Prostate gland (tissue), 2 donors: ENCODE measurements around the gene SLC25A21. TPM values are rescaled to one million over a fixed set of nuclear protein-coding genes. Genes with fewer than 3 reads are reported as not detected.
"Not testable (repeated sequence)": the region's sequence is repeated elsewhere in the genome, so short reads cannot be mapped to it uniquely, and the experiment has no call there.

Experiments used
- DNase-seq: peaks from one replicate; pipeline ENCODE4 v3.0.0-alpha.2; 2019; ENCODE audit warnings: low spot score
- H3K27ac ChIP-seq, 2 donors: fragments of 200-600 bp; sonication (generic); 2 replicates each; pipeline ENCODE4 v1.5.1; 2017 to 2019
- H3K27me3 ChIP-seq: fragments of 200-600 bp; sonication (generic); replicated peaks from 2 replicates; pipeline ENCODE4 v1.5.1; 2019; ENCODE audit not compliant: insufficient read depth
- H3K36me3 ChIP-seq, 2 donors: fragments of 200-600 bp; sonication (generic); 1 replicate in 1 of 2; 2 replicates in 1 of 2; pipeline versions ENCODE4 v1.5.1 to v1.8.1; 2017 to 2019
- H3K4me1 ChIP-seq: fragments of 200-600 bp; sonication (generic); replicated peaks from 2 replicates; pipeline ENCODE4 v1.5.1; 2019
- H3K4me3 ChIP-seq, 2 donors: fragments of 200-600 bp; sonication (generic); 2 replicates each; pipeline ENCODE4 v1.5.1; 2017 to 2019
- H3K9me3 ChIP-seq: fragments of 200-600 bp; sonication (generic); 2 replicates; pipeline ENCODE4 v1.5.1; 2017
- POLR2A ChIP-seq: fragments of 450-650 bp; IDR thresholded peaks from one replicate; pipeline ENCODE4 v1.6.1; 2016; ENCODE audit warnings: antibody characterized with exemption, mild to moderate bottlenecking
- POLR2AphosphoS5 ChIP-seq: sonication (generic); formaldehyde crosslinking; IDR thresholded peaks from one replicate; pipeline ENCODE4 v1.6.1; 2017; ENCODE audit warnings: antibody characterized with exemption
- WGBS: methylation state at CpG from one replicate; pipeline ENCODE4 v1.1.5; 2018; 5-methylcytosine and 5-hydroxymethylcytosine counted together
- intact Hi-C: fragments of 100-400 bp; cut with DNase I; formaldehyde crosslinking; loops from one replicate; pipeline ENCODE4 v1.14.2; 2022
- total RNA-seq, 2 donors: library from RNA; depleted of rRNA; stranded (reverse); fragments of >200 nt; gene quantifications; one replicate each; pipeline ENCODE4 v1.1.0, GENCODE V29; 2016
- TF ChIP-seq, protein P1 (sequence below), 4 experiments: fragments of 200-600 bp in 2 of 4; fragments of 450-650 bp in 2 of 4; sonication (generic) in 2 of 4; IDR thresholded peaks; 1 replicate in 3 of 4; 2 replicates in 1 of 4; pipeline ENCODE4 v1.5.1; 2016 to 2019; ENCODE audit warnings: antibody characterized with exemption in 4 of 4, mild to moderate bottlenecking in 2 of 4, moderate library complexity in 2 of 4

The SLC25A21 gene
- total RNA-seq, 2 donors from 2014 or later, result 1.5 to 7.7 TPM

DNA sequence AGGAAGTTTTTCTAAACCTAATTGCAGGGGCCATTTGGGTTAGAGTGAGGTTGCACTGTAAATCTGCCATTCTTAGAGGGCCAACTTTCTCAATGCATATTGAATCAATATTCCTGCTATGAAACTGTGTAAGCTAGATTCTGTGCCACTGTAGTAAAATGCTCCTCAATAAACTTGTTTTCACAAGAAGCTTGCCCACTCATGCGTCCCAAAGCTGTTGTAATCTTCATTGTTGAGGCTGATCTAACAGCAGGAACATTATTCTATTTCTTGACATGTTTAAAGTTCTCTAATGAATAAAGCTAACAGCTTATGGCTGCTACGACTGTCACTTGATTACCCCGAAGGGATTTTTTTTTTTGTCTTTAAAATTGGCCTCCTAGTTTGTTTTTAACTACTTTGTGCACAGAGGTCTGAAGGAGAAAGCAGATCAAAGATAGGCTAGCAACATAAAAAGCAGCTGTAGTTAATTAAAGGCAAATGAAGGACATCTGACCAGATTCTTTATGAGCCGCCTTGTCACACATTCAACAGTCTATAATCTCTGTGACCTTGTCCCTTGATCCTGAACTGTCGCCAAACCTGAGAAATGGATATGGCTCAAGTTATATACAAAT lies 267.0 kb downstream of the SLC25A21 start:
- WGBS, result 29% methylated on average over 5 of the region's 5 CpGs
- no peak overlapping the region for H3K4me3 ChIP-seq
- no peak overlapping the region for H3K27ac ChIP-seq
- H3K4me1 ChIP-seq, result no peaks in the 10 kb centered on the region
- no peak for DNase-seq
- H3K36me3 ChIP-seq, result no peaks in the 10 kb centered on the region
- no peaks in the 10 kb centered on the region for H3K27me3 ChIP-seq
- H3K9me3 ChIP-seq, result no peaks in the 10 kb centered on the region
- intact Hi-C loops, result no loop called here
- TF ChIP-seq, protein P1, sequence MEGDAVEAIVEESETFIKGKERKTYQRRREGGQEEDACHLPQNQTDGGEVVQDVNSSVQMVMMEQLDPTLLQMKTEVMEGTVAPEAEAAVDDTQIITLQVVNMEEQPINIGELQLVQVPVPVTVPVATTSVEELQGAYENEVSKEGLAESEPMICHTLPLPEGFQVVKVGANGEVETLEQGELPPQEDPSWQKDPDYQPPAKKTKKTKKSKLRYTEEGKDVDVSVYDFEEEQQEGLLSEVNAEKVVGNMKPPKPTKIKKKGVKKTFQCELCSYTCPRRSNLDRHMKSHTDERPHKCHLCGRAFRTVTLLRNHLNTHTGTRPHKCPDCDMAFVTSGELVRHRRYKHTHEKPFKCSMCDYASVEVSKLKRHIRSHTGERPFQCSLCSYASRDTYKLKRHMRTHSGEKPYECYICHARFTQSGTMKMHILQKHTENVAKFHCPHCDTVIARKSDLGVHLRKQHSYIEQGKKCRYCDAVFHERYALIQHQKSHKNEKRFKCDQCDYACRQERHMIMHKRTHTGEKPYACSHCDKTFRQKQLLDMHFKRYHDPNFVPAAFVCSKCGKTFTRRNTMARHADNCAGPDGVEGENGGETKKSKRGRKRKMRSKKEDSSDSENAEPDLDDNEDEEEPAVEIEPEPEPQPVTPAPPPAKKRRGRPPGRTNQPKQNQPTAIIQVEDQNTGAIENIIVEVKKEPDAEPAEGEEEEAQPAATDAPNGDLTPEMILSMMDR (IDR thresholded peaks at IDR 0.05), result no peak
- no peak for TF ChIP-seq POLR2AphosphoS5

DNA sequence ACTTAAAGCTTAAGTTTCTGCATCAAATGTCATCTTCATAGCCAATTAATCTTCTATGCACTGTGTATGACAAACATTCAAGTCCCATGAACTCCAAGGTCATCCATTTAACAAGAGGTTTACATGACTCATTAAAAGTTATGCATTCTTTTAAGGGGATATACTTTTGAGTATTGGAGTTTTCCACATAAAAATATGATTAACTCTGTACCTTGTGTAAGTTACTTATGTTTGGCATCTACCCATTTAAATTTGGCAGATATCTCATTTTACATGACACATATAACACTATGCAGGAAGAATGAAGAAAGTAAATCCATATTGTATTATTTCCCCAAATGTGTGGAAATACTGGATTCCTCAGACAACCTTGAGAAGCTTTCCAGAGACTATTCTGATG lies 270.5 kb downstream of the SLC25A21 start:
- intact Hi-C loops, result no loop called here
- no peak overlapping the region for H3K4me3 ChIP-seq

DNA sequence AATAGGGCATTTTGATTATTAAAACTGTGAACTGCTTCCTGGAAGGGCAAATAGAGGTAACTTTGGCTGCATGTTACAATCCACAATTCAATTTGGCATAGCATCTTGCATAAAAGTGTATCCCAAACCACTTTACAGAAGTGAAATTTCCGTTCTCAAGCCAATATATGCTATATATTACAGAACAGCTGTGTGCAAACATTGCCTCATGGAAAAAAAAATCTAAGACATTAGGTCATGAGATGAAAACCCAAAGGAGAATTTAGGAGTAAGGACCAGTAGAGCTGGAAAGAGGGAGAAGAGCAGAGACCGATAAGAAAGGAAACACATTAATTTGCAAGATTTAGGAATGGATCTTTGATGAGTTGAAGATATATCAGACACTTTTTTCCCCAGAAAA lies 271.6 kb downstream of the SLC25A21 start:
- no peak overlapping the region for H3K4me3 ChIP-seq
- H3K27ac ChIP-seq, result no peak overlapping the region
- TF ChIP-seq POLR2A, result no peak
- TF ChIP-seq, protein P1 (IDR thresholded peaks at IDR 0.05), result no peak
- TF ChIP-seq POLR2AphosphoS5, result no peak
- WGBS, result 75% methylated on average over 2 of the region's 2 CpGs
- no peaks in the 10 kb centered on the region for H3K36me3 ChIP-seq
- H3K4me1 ChIP-seq, result no peaks in the 10 kb centered on the region
- intact Hi-C loops, result no loop called here
- no peaks in the 10 kb centered on the region for H3K9me3 ChIP-seq
- no peaks in the 10 kb centered on the region for H3K27me3 ChIP-seq
- no peak for DNase-seq

More for the DNA sequence above, 270.5 kb downstream of the SLC25A21 start:
- no peaks in the 10 kb centered on the region for H3K9me3 ChIP-seq
- H3K4me1 ChIP-seq, result no peaks in the 10 kb centered on the region
- no peak overlapping the region for H3K27ac ChIP-seq
- TF ChIP-seq POLR2A (no peak), POLR2AphosphoS5 (no peak)
- TF ChIP-seq, protein P1 (IDR thresholded peaks at IDR 0.05), result no peak
- no peak for DNase-seq
- no peaks in the 10 kb centered on the region for H3K36me3 ChIP-seq
- no peaks in the 10 kb centered on the region for H3K27me3 ChIP-seq

DNA sequence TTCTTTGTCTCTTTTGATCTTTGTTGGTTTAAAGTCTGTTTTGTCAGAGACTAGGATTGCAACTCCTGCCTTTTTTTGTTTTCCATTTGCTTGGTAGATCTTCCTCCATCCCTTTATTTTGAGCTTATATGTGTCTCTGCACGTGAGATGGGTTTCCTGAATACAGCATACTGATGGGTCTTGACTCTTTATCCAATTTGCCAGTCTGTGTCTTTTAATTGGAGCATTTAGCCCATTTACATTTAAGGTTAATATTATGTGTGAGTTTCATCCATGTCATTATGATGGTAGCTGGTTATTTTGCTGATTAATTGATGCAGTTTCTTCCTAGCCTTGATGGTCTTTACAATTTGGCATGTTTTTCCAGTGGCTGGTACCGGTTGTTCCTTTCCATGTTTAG lies 276.1 kb downstream of the SLC25A21 start:
- not testable (repeated sequence) for H3K36me3 ChIP-seq

DNA sequence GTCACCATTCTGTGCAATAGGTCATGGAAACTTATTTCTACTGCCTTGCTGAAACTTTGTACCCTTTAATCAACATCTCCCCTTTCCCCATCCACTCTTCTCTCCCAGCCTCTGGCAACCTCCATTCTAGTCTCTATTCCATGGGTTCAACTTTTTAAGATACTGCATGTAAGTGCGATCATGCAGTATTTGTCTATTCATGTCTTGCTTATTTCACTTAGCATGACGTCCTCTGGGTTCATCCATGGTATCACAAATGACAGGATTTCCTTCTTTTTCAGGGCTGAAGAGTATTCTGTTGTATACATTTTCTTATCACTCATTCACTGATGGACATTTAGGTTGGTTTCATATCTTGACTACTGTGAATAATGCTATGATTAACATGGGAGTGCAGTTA lies 288.4 kb downstream of the SLC25A21 start:
- TF ChIP-seq, protein P1 (IDR thresholded peaks at IDR 0.05), result no peak
- no peak for TF ChIP-seq POLR2AphosphoS5
- TF ChIP-seq POLR2A, result no peak
- no peaks in the 10 kb centered on the region for H3K9me3 ChIP-seq
- no peaks in the 10 kb centered on the region for H3K36me3 ChIP-seq
- WGBS, result 97% methylated on average over 2 of the region's 2 CpGs
- no peak overlapping the region for H3K4me3 ChIP-seq
- H3K27ac ChIP-seq, result no peak overlapping the region
- DNase-seq, result no peak
- intact Hi-C loops, result no loop called here
- no peaks in the 10 kb centered on the region for H3K27me3 ChIP-seq
- H3K4me1 ChIP-seq, result no peaks in the 10 kb centered on the region

More for the DNA sequence above, 276.1 kb downstream of the SLC25A21 start:
- H3K4me3 ChIP-seq, DNase-seq, intact Hi-C loops, H3K27me3 ChIP-seq, H3K27ac ChIP-seq, H3K9me3 ChIP-seq, H3K4me1 ChIP-seq: not testable (repeated sequence)
- WGBS, result 98% methylated on average over 2 of the region's 2 CpGs
